A673 (cell line): Measurements from ENCODE around the gene DAPK1.

Source experiments
- CTCF ChIP-seq: fragments of 300-800, 200-600 bp; sonication (generic); conservative IDR thresholded peaks from 2 replicates; pipeline ENCODE4 v1.5.1; 2017; ENCODE audit warnings: low read depth, mild to moderate bottlenecking, antibody characterized with exemption, low read length, moderate library complexity, mixed read lengths
- EZH2 ChIP-seq: fragments of 200-600 bp; sonication (generic); IDR thresholded peaks from 2 replicates; pipeline ENCODE4 v1.6.1; 2017; ENCODE audit warnings: borderline replicate concordance, low read depth, mild to moderate bottlenecking, mixed read lengths, antibody characterized with exemption, low read length; ENCODE audit not compliant: poor library complexity, severe bottlenecking

DNA sequence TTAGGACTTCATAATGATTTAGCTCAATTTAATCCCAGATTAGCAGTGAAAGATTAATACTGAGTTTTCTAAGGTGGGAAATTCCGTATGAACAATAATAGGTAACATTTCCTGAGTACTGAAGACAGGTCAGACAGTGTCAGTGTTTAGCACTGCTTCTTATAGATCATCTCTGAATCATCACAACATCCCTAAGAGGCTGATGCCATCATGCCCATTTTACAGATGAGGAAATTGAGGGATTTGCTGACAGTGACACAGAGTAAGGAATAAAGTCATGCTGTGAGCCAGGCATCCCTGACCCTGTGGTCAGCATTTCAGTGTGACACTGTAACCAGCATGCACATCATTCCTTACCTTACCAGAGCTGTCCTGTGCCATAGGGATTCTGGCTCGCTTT, 44.5 kb downstream of the DAPK1 start:
- no peak for TF ChIP-seq CTCF
- no peak for TF ChIP-seq EZH2
